ENCODE measurements around the gene TMEM198.
A peak's percentile ranks its signal among the peaks of the same experiment; 100 is the strongest.

TMEM198 gene

GRCh38 chr2:219545295-219545942 lies 1.6 kb downstream of the TMEM198 start:
- no peak for DNase-seq (ENCODE audit: low read depth)

- no peak for DNase-seq (ENCODE audit: low read depth)
Observed at GRCh38 chr2:219545943-219546352, 2.1 kb downstream of the TMEM198 start.

GRCh38 chr2:219547621-219548020 lies 3.8 kb downstream of the TMEM198 start:
- no peak for DNase-seq (ENCODE audit: low read depth)

GRCh38 chr2:219548990-219549389 lies 5.2 kb downstream of the TMEM198 start:
- DNase-seq (ENCODE audit: low read depth), result no peak

- no peak for DNase-seq (ENCODE audit: low read depth)
Observed at GRCh38 chr2:219549619-219550018, 5.8 kb downstream of the TMEM198 start.

GRCh38 chr2:219551441-219552381 lies 7.9 kb downstream of the TMEM198 start:
- DNase-seq (ENCODE audit: low read depth), result peak; percentile 73

- DNase-seq (ENCODE audit: low read depth), result peak; percentile 87
Observed at GRCh38 chr2:219552382-219553167, 8.7 kb downstream of the TMEM198 start.

GRCh38 chr2:219553168-219553417 lies 9.3 kb downstream of the TMEM198 start:
- no peak for DNase-seq (ENCODE audit: low read depth)

- no peak for DNase-seq (ENCODE audit: low read depth)
Observed at GRCh38 chr2:219553463-219553963, 9.7 kb downstream of the TMEM198 start.

- no peak for DNase-seq (ENCODE audit: low read depth)
Observed at GRCh38 chr2:219554350-219554749, 10.5 kb downstream of the TMEM198 start.

- no peak for DNase-seq (ENCODE audit: low read depth)
Observed at GRCh38 chr2:219555956-219556355, 12.1 kb downstream of the TMEM198 start.

- DNase-seq (ENCODE audit: low read depth), result no peak
Observed at GRCh38 chr2:219556413-219556812, 12.6 kb downstream of the TMEM198 start.

- DNase-seq (ENCODE audit: low read depth), result no peak
Observed at GRCh38 chr2:219557320-219557719, 13.5 kb downstream of the TMEM198 start.

GRCh38 chr2:219557791-219558785 lies 14.3 kb downstream of the TMEM198 start:
- DNase-seq (ENCODE audit: low read depth), result no peak

GRCh38 chr2:219559156-219559915 lies 15.5 kb downstream of the TMEM198 start:
- DNase-seq (ENCODE audit: low read depth), result peak; percentile 36

- no peak for DNase-seq (ENCODE audit: low read depth)
Observed at GRCh38 chr2:219560037-219560892, 16.4 kb downstream of the TMEM198 start.

GRCh38 chr2:219560893-219561178 lies 17.0 kb downstream of the TMEM198 start:
- DNase-seq (ENCODE audit: low read depth), result no peak

GRCh38 chr2:219561179-219562048 lies 17.6 kb downstream of the TMEM198 start:
- no peak for DNase-seq (ENCODE audit: low read depth)
